NCI-H2107 (cell line): ENCODE data around the gene IFITM5.
"Not testable (repeated sequence)": the region's sequence is repeated elsewhere in the genome, so short reads cannot be mapped to it uniquely, and the experiment has no call there.

Experiments
- DNase-seq: peaks from one replicate; lab custom pipeline; 2025; lab: John Stamatoyannopoulos, UW

The IFITM5 gene

DNA sequence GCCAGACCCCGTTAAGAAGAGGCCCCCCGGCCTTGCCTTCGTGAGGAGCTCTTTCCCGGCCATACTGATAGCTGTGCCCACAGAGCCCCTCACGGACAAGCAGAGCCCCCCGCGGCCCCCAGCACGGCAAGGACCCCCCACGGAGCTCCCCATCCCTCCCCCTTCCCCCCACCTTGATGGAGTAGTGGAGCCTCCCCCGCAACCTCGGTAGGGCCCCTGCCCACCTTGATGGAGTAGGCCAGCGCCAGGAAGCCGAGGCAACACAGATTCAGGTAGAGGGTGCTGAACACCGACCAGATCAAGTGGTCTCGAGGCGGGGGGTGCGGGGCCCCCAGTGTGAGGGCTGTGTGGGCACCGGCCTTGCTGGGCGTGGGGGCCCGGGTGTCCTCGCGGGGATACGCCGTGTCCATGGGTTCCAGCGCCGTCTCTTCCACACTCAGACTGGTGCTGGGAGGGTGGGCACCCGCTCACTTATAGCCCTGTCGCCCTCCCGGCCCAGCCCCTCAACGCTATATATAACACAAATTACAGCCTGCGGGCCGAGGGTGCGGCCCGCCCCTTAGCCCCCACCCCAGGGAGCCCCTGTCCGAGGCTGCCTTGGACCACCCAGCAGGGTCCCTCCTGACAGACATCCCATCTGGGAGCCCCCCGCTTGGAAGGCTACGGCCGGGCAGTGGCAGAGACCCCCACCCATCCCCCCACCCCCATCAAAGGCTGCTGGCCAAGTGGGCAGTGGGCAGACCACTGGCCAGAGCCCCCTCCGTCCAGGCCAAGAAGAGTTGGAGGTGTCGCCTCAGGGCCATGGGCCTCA is at the start of gene IFITM5:
IFITM5 (minus strand) TSS at position 446 of the 811 bp plus-strand sequence; CDS start at position 410, 36 bp downstream.
- no peak for DNase-seq

DNA sequence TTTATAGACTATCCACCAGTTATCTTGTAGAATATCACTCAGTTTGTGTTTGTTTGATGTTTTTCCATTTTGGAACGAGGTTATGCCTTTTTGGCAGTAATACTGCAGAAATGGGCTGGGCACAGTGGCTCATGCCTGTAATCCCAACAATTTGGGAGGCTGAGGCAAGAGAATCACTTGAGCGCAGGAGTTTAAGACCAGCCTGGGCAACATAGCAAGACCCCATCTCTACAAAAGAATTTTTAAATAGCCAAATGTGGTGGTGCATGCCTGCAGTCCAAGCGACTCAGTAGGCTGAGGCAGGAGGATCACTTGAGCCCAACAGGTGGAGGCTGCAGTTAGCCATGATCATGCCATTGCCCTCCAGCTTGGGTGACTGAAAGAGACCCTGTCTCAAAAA is 47.2 kb upstream of the IFITM5 start:
- DNase-seq: no peak

DNA sequence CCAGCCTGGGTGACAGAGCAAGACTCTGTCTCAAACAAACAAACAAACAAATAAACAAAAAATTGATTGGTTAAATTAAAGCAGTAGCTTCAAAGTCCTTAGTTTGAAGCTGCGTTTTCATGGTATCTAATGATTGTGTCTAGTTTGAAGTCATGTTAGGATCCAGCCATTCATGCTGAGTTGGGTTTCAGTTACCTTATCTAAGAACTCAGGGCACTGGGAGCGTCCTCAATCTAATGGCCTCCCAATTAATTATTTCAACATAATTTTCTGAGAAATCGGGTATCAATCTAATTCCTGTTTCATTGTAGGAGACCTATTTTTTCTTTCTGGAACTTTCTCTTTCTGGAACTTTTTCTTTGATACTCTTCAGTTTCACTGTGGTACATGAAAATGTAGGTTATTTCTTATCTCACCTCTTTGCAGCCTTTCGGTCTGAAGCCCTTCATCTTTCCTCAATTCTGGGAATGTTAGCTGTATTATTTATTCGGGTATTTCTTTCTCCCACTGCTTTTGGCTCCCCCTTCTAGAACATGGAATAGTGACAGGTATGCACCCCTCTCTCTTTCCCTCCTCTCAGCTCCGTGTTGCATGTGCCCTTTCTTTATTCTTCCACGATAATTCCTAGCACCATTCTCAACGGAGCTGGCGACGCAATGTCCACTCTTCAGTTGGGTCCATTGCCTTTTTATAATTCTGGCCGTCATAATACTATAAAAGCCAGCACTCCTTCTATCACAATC is 45.7 kb upstream of the IFITM5 start:
- no peak for DNase-seq

DNA sequence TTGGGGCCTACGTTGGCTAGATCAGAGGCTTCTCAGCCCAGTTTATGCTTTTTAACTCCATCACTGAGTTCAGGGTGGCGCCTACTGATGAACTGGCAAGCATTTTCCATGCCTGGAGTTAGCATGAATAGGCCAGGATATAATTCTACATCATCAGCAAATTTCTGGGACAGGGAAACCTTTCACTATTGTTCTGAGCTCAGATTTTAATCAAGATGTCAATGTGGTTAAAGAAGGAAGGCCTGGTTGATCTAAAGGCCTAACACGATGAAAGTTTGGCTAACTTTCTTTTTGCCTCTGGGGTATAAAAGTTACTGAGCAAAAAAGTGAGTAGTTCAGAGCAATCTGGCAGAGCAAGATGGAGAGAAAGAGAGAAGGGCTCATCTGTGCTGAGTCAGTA is 43.0 kb upstream of the IFITM5 start:
- DNase-seq: no peak

DNA sequence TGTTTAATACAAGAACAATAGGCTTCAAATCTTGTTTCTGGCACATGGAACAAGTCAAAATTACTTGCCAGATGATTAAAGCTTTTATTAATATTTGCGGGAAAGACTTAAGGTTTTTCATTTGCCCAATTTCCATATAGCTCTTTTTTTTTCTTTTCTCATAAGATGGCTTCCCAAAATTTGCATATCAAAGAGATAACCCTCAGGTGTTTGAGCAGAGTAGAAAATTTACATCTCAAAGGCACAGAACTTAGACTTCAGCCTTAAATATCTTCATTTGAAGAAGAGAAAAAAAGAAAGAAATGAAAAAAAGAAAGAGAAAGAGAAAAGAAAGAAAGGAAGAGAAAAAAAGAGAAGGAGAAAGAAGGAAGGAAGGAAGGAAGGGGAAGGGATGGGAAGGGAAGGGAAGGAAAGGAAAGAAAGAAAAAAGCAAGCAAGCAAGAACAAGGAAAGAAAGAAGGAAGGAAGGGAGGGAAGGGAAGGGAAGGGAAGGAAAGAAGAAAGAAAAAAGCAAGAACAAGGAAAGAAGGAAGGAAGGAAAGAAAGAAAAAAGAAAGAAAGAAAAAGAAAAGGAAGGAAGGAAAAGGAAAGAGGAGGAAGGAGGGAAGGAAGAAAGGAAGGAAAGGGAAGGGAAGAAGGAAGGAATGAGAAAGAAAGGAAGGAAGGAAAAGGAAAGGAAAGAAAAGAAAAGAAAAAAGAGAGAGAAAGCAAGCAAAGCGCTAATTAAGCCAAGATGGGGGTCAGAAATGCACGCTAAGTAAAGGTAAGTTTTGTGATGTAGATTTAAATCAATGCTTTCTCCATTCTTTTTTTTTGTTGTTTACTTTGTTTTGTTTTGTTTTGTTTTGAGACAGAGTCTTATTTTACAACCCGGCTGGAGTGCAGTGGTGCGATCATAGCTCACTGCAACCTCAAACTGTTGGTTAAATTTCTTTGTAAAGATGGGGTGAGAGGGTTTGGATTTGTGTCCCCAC is 41.5 kb upstream of the IFITM5 start:
- no peak for DNase-seq

DNA sequence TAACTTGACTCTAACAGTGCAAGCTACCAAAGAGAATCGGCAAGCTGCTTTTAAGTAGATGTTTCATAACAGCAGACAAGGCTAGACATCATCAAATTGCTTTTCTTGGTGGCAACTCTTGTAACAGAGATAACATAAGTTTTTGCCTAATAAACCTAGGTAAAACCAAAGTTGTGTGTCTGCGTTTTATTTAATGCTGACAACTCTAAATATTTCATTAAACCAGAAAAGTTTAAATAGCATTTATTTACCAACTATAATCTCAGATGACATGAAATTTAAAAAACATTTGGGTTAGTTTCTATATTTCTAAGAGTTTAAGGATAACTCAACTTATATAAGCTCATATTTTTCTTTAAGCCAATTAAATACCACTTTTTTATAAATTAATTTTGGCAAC is 40.6 kb upstream of the IFITM5 start:
- no peak for DNase-seq

DNA sequence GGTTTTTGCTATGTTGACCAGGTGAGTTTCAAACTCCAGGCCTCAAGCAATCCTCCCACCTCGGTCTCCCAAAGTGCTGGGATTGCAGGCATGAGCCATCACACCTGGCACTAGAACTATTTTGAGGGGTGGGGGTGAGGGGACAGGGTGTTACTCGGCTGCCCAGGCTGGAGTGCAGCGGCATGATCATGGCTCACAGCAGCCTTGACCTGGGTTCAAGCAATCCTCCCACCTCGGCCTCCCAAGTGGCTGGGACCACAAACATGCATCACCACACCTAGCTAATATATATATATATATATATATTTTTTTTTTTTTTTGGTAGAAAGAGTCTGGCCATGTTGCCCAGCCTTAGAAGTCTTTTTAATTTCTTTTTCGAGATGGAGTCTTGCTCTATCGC is 38.4 kb upstream of the IFITM5 start:
- DNase-seq: no peak

DNA sequence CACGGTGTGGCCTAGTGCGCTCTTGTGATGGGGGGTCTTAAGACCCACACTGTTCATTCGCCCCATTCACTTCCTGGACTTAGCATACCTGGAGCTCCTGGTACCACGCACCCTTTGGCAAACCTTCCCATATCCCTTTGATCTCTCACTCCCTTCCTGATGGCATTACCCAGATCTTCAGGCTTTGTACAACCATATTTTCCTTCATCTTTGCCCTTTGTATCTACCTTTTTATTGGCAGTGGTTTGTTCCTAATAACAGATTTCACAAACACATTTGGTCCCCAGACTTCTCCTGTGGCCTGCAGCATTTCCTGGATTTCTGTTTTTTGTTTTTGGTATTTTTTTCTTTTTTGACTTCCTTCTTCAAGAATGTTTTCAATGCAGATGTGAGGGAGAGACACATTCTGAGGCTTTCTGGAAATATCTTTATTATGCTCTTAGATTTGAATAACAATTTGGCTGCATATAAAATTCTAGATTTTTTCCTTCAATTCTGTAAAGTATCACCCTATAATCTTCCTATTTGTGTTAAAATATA is 37.4 kb upstream of the IFITM5 start:
- no peak for DNase-seq

DNA sequence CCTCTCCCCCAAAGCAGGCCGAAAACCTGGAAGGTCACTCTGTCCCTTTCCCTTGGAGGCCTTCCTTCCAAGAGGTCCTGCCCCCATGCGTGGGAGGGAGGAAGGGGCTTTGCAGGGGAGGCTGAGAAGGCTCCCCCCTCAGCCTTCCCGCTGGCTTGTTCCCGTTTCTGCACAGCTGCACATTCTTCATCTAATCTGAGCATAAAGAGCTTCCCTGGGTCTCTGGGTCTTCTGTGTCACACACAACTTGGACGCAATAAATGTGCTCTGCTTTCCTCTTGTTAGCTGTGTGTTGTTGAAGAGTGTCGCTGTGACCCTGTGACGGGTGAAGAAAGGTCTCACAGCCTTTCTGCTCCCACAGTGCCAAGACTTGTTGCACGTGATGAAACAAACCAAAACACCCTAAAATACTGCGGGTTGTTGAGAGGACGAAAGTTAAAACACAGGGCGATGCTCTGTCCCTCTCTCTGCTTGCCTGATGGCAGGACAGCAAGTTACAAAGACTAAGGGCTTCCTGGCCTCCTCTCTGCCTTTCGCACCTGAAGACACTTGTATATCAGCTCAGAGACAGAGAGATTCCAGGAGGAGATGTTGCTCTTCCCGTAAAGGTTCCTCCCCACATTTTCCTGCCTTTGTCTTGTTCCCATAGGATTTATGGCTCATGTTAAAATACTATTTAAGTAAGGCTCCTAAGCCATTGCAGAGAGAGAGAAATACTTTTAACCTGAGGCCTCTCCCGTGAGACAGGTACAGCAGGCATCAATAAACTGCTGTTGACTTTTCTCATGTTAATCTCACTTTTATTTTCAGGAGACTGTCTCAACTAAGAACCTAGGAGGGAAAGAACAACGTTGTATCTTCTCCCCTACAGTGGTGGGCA is 36.7 kb upstream of the IFITM5 start:
- no peak for DNase-seq

DNA sequence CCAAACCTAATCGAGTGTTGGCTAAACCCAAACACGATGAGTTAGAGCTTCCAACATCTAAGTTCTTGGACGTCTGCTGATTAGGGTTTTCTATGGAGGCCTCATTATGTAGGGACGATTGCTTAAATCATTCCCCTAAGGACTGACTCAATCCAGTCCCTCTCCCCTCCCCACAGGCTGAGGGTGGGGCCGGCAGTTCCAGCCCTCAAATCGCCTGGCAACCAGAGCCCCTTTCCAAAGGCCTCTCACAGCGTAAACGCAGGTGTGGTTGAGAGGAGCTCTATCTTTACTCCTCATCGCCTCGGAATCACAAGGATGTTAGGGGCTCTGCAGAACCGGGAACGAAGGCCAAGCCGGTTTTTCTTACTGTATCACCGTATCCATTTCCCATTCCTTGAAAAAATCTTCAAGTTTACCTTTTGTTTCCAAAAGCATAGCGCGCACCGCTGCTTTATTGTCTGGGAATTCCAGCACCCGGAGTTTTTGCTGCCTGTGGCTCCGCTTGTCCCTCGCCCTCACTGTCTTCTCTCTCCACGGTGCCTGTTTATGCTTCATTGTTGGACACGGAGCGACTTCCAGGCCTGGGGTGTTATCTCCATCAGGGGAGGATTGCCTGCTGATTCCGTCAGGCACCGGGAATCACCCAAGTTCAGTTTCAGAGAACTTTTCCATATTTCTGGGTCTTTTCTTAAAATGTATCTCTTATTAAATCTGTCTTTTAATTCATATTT is 35.1 kb upstream of the IFITM5 start:
- DNase-seq: no peak

DNA sequence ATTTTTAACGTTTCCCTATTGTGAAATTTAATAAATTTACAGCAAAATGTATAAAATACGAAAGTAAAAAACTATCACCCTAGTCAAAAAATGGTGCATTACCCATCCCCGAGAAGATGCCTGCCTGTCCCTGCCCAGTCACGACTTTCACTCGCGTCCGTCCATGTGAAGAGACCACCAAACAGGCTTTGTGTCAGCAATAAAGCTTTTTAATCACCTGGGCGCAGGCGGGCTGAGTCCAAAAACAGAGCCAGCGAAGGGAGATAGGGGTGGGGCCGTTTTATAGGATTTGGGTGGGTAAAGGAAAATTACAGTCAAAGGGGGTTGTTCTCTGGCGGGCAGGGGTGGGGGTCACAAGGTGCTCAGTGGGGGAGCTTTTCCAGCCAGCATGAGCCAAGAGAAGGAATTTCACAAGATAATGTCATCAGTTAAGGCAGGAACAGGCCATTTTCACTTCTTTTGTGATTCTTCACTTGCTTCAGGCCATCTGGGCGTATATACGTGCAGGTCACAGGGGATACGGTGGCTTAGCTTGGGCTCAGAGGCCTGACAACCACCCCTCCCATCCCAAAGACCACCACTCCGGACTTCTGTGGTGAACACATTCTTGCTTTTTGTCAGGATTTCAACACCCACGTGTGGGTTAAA is 34.4 kb upstream of the IFITM5 start:
- not testable (repeated sequence) for DNase-seq

DNA sequence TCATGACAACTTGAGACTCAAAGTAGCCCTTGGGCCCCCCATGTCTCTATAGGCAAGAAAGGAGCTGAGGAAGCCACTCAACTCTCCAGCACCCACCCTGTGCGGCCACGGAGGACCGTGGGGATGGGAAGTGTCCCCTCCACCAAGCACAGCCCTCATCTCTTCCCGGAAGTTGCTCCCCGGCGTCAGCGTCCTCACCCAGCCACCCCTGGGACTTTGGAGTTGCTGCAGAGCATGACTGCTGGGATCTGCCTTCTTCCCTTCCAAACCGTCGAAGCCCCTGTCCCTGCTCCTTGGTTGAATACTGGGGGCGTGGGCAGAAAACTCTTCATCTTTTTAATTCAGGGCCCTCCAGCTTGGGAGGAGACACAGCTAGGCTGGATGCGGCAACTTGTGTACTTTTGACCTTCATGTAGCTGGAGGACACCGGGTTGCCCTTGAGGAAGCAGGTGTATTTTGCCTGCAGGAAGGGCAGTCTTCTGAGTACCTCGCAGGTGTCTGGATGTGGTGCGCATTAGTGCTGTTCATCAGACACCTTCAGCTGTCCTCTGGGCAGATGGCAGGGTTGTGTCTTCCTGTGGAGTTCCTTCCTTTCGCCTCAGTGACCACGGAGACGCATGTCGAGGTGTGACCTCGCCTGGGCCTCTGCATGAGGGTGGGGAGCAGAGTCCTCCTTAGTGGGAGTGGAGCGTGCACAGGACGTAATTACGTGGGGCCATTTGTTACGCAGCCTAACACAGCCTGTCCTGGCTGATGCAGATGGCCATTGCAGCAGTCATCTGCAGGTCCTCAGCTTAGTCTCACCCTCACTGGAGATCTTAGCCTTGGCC is 33.5 kb upstream of the IFITM5 start:
- DNase-seq: no peak

DNA sequence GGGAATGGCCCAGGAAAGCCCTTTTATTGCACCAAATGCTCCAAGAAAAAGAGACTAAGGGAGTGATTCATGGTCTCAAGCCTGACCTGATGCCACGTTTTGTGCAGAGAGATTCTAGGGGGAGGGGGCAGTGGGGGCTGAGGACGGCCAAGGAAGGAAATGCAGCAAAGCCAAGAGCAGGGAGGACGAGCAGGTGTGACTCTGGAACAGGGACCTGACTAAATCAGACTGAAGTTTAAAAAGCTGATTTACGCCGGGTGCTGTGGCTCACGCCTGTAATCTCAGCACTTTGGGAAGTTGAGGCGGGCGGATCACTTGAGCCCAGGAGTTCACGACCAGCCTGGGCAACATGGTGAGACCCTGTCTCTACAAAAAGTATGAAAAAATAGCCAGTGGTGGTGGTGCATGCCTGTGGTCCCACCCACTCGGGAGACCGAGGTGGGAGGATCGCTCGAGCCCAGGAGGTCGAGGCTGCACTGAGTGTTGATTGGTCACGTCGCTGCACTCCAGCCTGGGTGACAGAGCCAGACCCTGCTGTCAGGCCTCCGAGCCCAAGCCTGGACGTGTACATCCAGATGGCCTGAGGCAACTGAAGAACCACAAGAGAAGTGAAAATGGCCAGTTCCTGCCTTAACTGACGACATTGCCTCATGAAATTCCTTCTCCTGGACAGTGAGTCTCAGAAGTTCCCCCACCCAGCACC is 32.2 kb upstream of the IFITM5 start:
- DNase-seq: no peak

DNA sequence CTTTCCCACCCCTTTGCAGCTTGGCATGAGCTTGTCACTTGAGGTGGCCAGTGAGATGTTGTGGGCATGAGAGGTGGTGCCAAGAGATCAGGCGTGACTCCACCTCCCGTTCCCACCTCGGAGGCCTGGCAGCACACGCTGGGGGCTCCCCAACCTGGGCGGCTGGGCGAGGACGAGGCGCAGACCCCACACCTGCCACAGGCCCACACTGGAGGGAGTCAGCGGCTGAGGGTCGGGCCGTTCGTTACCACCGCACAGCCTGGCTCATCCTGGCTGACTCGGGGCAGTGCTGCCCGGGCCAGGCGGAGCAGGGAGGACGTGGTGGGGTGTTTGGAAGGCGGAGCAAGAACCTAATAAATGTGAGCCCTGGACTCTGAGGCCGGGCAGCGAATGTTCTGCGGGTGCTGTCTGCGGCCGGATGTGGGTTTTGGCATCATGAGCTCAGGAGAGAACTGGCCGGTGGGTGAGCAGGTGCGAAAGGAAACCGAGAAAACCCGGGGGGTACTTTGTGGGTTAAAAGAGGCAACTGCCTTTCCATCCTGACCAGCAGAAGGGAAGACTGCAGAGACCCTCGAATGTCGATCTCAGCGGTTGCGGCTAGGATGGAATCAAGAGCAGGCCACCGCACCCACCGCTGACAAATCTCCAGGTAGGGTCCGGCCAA is 31.5 kb upstream of the IFITM5 start:
- DNase-seq: no peak

DNA sequence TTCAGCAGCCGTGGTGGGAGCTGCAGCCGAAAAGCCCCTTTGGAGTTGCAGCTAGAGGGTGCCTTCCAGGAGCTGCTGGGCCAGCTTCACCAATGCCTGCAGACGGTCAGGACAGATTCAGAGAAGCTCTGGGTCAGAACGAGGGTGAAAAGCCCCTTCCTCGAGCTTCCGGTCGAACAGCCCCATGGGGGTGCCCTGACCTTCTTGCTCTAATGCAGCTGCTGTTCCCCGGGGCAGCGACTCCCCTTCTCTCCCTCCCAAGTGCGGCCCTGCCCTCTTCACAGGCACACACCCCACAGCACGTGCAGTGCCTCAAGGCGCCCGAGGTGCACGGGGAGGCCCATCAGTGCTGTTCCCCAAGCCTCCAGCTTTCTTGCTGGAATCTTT is 31.0 kb upstream of the IFITM5 start:
- no peak for DNase-seq

DNA sequence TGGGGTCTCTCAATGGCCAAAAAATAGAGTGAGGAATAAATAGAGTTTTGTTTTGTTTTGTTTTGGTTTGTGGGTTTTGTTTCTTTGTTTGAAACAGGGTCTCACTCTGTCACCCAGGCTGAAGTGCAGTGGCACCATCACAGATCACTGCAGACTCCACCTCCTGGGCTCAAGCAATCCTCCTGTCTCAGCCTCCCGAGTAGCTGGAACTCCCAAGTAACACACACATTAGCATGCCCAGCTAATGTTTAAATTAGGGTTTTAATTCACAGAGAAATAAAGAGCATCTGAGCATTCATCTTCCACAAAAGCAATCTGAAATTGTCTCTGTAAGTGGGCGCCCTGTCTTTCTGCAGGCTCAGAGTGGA is 30.5 kb upstream of the IFITM5 start:
- no peak for DNase-seq

DNA sequence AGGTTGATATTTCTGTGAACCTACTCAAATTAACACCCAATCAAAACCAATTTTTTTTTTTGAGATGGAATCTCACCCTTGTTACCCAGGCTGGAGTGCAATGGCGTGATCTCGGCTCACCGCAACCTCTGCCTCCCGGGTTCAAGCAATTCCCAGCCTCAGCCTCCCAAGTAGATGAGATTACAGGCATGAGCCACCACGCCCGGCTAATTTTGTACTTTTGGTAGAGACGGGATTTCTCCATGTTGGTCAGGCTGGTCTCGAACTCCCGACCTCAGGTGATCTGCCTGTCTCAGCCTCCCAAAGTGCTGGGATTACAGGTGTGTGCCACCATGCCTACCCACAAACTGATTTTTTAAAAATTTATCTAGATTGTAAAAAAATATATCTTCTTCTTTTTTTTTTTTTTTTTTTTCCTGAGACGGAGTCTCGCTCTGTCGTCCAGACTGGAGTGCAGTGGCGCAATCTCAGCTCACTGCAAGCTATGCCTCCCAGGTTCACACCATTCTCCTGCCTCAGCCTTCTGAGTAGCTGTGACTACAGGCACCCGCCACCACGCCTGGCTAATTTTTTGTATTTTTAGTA is 29.3 kb upstream of the IFITM5 start:
- DNase-seq: not testable (repeated sequence)
